Transverse colon (tissue), 4 donors: ENCODE measurements around the gene NUDT8. TPM values are rescaled to one million over a fixed set of nuclear protein-coding genes. Genes with fewer than 3 reads are reported as not detected.

Experiments used
- DNase-seq: peaks from one replicate; pipeline ENCODE4 v3.0.0-alpha.2; 2019
- H3K27ac ChIP-seq, 4 donors: fragments of 200-600 bp; sonication (generic); 2 replicates each; pipeline ENCODE4 v1.5.1; 2016 to 2018; ENCODE audit warnings: inconsistent platforms in 4 of 4
- H3K27me3 ChIP-seq: fragments of 200-600 bp; sonication (generic); 2 replicates; pipeline ENCODE4 v1.5.1; 2017; ENCODE audit warnings: inconsistent platforms
- H3K36me3 ChIP-seq, 4 donors: fragments of 200-600 bp; sonication (generic); 2 replicates each; pipeline ENCODE4 v1.5.1; 2017 to 2019; ENCODE audit warnings: inconsistent platforms in 4 of 4
- H3K4me1 ChIP-seq, 4 donors: fragments of 200-600 bp; sonication (generic); 2 replicates each; pipeline ENCODE4 v1.5.1; 2017 to 2020; ENCODE audit warnings: inconsistent platforms in 4 of 4
- H3K4me3 ChIP-seq, 4 donors: fragments of 200-600 bp; sonication (generic); 1 replicate in 1 of 4; 2 replicates in 3 of 4; pipeline versions ENCODE4 v1.5.1 to v1.6.1; 2017 to 2019; ENCODE audit warnings: inconsistent platforms in 4 of 4
- H3K9me3 ChIP-seq, 2 donors: fragments of 200-600 bp; sonication (generic); 2 replicates each; pipeline ENCODE4 v1.5.1; 2017 to 2019; ENCODE audit warnings: inconsistent platforms in 2 of 2
- CTCF ChIP-seq, 5 experiments: fragments of 200-600 bp in 3 of 5; fragments of 450-650 bp in 2 of 5; sonication (generic) in 3 of 5; IDR thresholded peaks; 1 replicate in 2 of 5; 2 replicates in 3 of 5; pipeline ENCODE4 v1.5.1; 2016 to 2017; ENCODE audit warnings: antibody characterized with exemption in 5 of 5, inconsistent platforms in 3 of 5, mild to moderate bottlenecking in 2 of 5, moderate library complexity in 1 of 5
- EP300 ChIP-seq: sonication (generic); formaldehyde crosslinking; IDR thresholded peaks from one replicate; pipeline ENCODE4 v1.6.1; 2017; ENCODE audit warnings: antibody characterized with exemption, low read depth
- POLR2A ChIP-seq: fragments of 450-650 bp; IDR thresholded peaks from one replicate; pipeline ENCODE4 v1.6.1; 2016; ENCODE audit warnings: antibody characterized with exemption, mild to moderate bottlenecking, moderate library complexity
- POLR2AphosphoS5 ChIP-seq, 3 donors: sonication (generic); formaldehyde crosslinking; IDR thresholded peaks; one replicate each; pipeline ENCODE4 v1.6.1; 2016; ENCODE audit warnings: antibody characterized with exemption in 3 of 3
- WGBS, 2 donors: methylation state at CpG; one replicate each; pipeline ENCODE4 v1.1.5; 2018; ENCODE audit warnings: low coverage in 1 of 2; 5-methylcytosine and 5-hydroxymethylcytosine counted together
- in situ Hi-C, 4 donors: fragments of 200-750 bp; cut with MboI; loops; one replicate each; pipeline versions ENCODE4 v1.15.0 to v1.15.1; 2017; ENCODE audit warnings: low sequenced_read_pairs in 3 of 4, low pct_ligation_motif_present in 1 of 4, low pct_unique_long_range_greater_than_20kb in 1 of 4
- intact Hi-C: fragments of 100-400 bp; cut with DNase I; formaldehyde crosslinking; loops from one replicate; pipeline ENCODE4 v1.15.1; 2023; ENCODE audit warnings: low total_unique reads
- total RNA-seq, 4 donors: library from RNA; depleted of rRNA; stranded (reverse); fragments of >200 nt; gene quantifications; one replicate each; pipeline ENCODE4 v1.1.0, GENCODE V29; 2016

NUDT8 gene
- total RNA-seq, 4 donors from 2014 or later = 21.3 to 68.5 (median 26.9) TPM

- intact Hi-C loops = loop anchor here (1.0 kb wide), 1 partner anchor 45 kb away; the partner anchor contains the start of gene NUDT8
- peak overlapping the region; percentile 60 to 94 (median 86) for H3K4me3 ChIP-seq
- H3K9me3 ChIP-seq = no peaks in the 10 kb centered on the region
- in situ Hi-C loops = no loop called here
- H3K27ac ChIP-seq = peak overlapping the region; percentile 99 to 100 (median 100)
- H3K4me1 ChIP-seq = peaks cover 8 to 38% (median 22%) of the 10 kb centered on the region in 4 donors
- WGBS, 2 donors = 18% methylated on average over 31 of the region's 33 CpGs; no CpG with 5 or more reads in 1 of the 2 donors
- TF ChIP-seq POLR2A (peak; percentile 62), POLR2AphosphoS5 (IDR thresholded peaks at IDR 0.05) (peak; percentile 8 to 54 (median 37)), EP300 (no peak), CTCF (IDR thresholded peaks at IDR 0.05) (no peak)
- H3K27me3 ChIP-seq = no peaks in the 10 kb centered on the region
- no peaks in the 10 kb centered on the region for H3K36me3 ChIP-seq
- DNase-seq = peak; percentile 84
Measured at GRCh38 chr11:67584205-67584880, 45.4 kb downstream of the NUDT8 start.

DNA sequence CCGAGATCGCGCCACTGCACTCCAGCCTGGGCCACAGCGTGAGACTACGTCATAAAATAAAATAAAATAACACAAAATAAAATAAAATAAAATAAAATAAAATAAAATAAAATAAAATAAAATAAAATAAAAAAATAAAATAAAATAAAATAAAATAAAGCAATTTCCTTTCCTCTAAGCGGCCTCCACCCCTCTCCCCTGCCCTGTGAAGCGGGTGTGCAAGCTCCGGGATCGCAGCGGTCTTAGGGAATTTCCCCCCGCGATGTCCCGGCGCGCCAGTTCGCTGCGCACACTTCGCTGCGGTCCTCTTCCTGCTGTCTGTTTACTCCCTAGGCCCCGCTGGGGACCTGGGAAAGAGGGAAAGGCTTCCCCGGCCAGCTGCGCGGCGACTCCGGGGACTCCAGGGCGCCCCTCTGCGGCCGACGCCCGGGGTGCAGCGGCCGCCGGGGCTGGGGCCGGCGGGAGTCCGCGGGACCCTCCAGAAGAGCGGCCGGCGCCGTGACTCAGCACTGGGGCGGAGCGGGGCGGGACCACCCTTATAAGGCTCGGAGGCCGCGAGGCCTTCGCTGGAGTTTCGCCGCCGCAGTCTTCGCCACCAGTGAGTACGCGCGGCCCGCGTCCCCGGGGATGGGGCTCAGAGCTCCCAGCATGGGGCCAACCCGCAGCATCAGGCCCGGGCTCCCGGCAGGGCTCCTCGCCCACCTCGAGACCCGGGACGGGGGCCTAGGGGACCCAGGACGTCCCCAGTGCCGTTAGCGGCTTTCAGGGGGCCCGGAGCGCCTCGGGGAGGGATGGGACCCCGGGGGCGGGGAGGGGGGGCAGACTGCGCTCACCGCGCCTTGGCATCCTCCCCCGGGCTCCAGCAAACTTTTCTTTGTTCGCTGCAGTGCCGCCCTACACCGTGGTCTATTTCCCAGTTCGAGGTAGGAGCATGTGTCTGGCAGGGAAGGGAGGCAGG lies 46.2 kb downstream of the NUDT8 start, which contains the start of gene GSTP1:
Gene GSTP1 (plus strand): TSS at position 566 of the 958 bp plus-strand sequence. CDS start 32 bp downstream, at position 598.
- no peaks in the 10 kb centered on the region for H3K9me3 ChIP-seq
- H3K27me3 ChIP-seq = no peaks in the 10 kb centered on the region
- H3K4me1 ChIP-seq = peaks cover 8 to 38% (median 22%) of the 10 kb centered on the region in 4 donors
- peak within 1 kb of the TSS; percentile 60 to 94 (median 86) for H3K4me3 ChIP-seq
- DNase-seq = peak; percentile 92
- TF ChIP-seq CTCF (IDR thresholded peaks at IDR 0.05) (peak; percentile 53 to 80 (median 66)), EP300 (no peak), POLR2A (peak; percentile 89), POLR2AphosphoS5 (IDR thresholded peaks at IDR 0.05) (peak; percentile 89 to 93 (median 92))
- intact Hi-C loops = loop anchor here (1.0 kb wide), 1 partner anchor 46 kb away; the partner anchor contains the start of gene NUDT8
- 0 to 5% methylated on average over 14 to 44 of the region's 81 CpGs for WGBS, 2 donors
- no peaks in the 10 kb centered on the region for H3K36me3 ChIP-seq
- peak within 1 kb of the TSS; percentile 99 to 100 (median 100) for H3K27ac ChIP-seq
- in situ Hi-C loops = no loop called here

GRCh38 chr11:67582011-67582410 lies 47.7 kb downstream of the NUDT8 start:
- peaks cover 8 to 38% (median 22%) of the 10 kb centered on the region in 4 donors for H3K4me1 ChIP-seq
- peak overlapping the region in 1 of 4 donors; percentile 100 for H3K27ac ChIP-seq
- WGBS, 2 donors = 79 to 88% methylated on average over 4 of the region's 4 CpGs
- no peaks in the 10 kb centered on the region for H3K27me3 ChIP-seq
- no peaks in the 10 kb centered on the region for H3K9me3 ChIP-seq
- no peaks in the 10 kb centered on the region for H3K36me3 ChIP-seq
- H3K4me3 ChIP-seq = no peak overlapping the region
- intact Hi-C loops = no loop called here
- in situ Hi-C loops = no loop called here
- no peak for DNase-seq
- TF ChIP-seq EP300 (no peak), POLR2A (no peak), POLR2AphosphoS5 (IDR thresholded peaks at IDR 0.05) (no peak), CTCF (IDR thresholded peaks at IDR 0.05) (no peak)

GRCh38 chr11:67581469-67581868 lies 48.3 kb downstream of the NUDT8 start:
- intact Hi-C loops (no loop called here), in situ Hi-C loops (no loop called here)
- H3K4me3 ChIP-seq = no peak overlapping the region
- no peaks in the 10 kb centered on the region for H3K27me3 ChIP-seq
- no peaks in the 10 kb centered on the region for H3K36me3 ChIP-seq
- WGBS, 2 donors = 38 to 40% methylated on average over 6 to 11 of the region's 11 CpGs
- H3K27ac ChIP-seq = no peak overlapping the region
- no peak for TF ChIP-seq EP300
- no peak for TF ChIP-seq POLR2AphosphoS5 (IDR thresholded peaks at IDR 0.05)
- no peak for TF ChIP-seq CTCF (IDR thresholded peaks at IDR 0.05)
- no peak for TF ChIP-seq POLR2A
- no peak for DNase-seq
- peaks cover 8 to 38% (median 22%) of the 10 kb centered on the region in 4 donors for H3K4me1 ChIP-seq
- no peaks in the 10 kb centered on the region for H3K9me3 ChIP-seq
